Osteoblast (primary cell): Measurements from ENCODE around the gene PLSCR3. TPM values are rescaled to one million over a fixed set of nuclear protein-coding genes. Genes with fewer than 3 reads are reported as not detected.

Source experiments
- DNase-seq: peaks from one replicate; pipeline ENCODE4 v3.0.0; 2011; ENCODE audit warnings: low spot score, mixed read lengths; ENCODE audit not compliant: insufficient read length; ENCODE audit errors: missing footprints
- H2AFZ ChIP-seq: 2 replicates; pipeline ENCODE4 v1.6.0; 2011; ENCODE audit warnings: mild to moderate bottlenecking, low read length
- H3K27ac ChIP-seq: 2 replicates; pipeline ENCODE4 v1.5.1; 2011; ENCODE audit warnings: mild to moderate bottlenecking, low read depth, low read length, moderate library complexity
- H3K27me3 ChIP-seq: 2 replicates; pipeline ENCODE4 v1.6.0; 2012; ENCODE audit warnings: mild to moderate bottlenecking, control low read depth, inconsistent platforms, low read length, moderate library complexity; ENCODE audit not compliant: insufficient read depth
- H3K36me3 ChIP-seq: 2 replicates; pipeline ENCODE4 v1.5.1; 2011; ENCODE audit warnings: mild to moderate bottlenecking, low read length, control low read depth, moderate library complexity; ENCODE audit not compliant: insufficient read depth
- H3K4me1 ChIP-seq: 2 replicates; pipeline ENCODE4 v1.5.1; 2011; ENCODE audit warnings: mild to moderate bottlenecking, low read length, control low read depth, moderate library complexity; ENCODE audit not compliant: insufficient read depth
- H3K4me2 ChIP-seq: 2 replicates; pipeline ENCODE4 v1.6.0; 2011; ENCODE audit warnings: mild to moderate bottlenecking, low read length; ENCODE audit not compliant: insufficient read depth
- H3K4me3 ChIP-seq: fragments of 200-600 bp; sonication (generic); 3 replicates; pipeline ENCODE4 v1.5.1; 2012; ENCODE audit warnings: mild to moderate bottlenecking, low read length, inconsistent platforms; ENCODE audit not compliant: insufficient read depth
- H3K79me2 ChIP-seq: 2 replicates; pipeline ENCODE4 v1.6.0; 2012; ENCODE audit warnings: mild to moderate bottlenecking, low read length, control low read depth, inconsistent platforms; ENCODE audit not compliant: insufficient read depth
- H3K9me3 ChIP-seq: 2 replicates; pipeline ENCODE4 v1.5.1; 2011; ENCODE audit warnings: low read depth, low read length, control low read depth
- H4K20me1 ChIP-seq: 2 replicates; pipeline ENCODE4 v1.6.0; 2012; ENCODE audit warnings: mild to moderate bottlenecking, low read length, control low read depth; ENCODE audit not compliant: insufficient read depth
- CTCF ChIP-seq: IDR thresholded peaks from 2 replicates; pipeline ENCODE4 v1.5.1; 2011; ENCODE audit warnings: mild to moderate bottlenecking, low read depth, low read length, moderate library complexity; ENCODE audit errors: extremely low read depth
- total RNA-seq: library from RNA; depleted of rRNA; stranded (reverse); fragments of >200 nt; gene quantifications from 2 replicates; pipeline ENCODE4 v1.2.3, GENCODE V29; 2012

Gene PLSCR3
- total RNA-seq, 1 donor = 27.9 TPM

GRCh38 chr17:7389924-7390910 lies 4.1 kb downstream of the PLSCR3 start:
- H4K20me1 ChIP-seq = peaks cover 2% of the 10 kb centered on the region
- peak; percentile 55 for DNase-seq
- H3K4me2 ChIP-seq = no peak overlapping the region
- H2AFZ ChIP-seq = no peak overlapping the region
- H3K79me2 ChIP-seq = peaks cover 7% of the 10 kb centered on the region
- H3K27me3 ChIP-seq = no peaks in the 10 kb centered on the region
- no peak overlapping the region for H3K4me3 ChIP-seq
- peaks cover 37% of the 10 kb centered on the region for H3K36me3 ChIP-seq
- H3K4me1 ChIP-seq = peaks cover 11% of the 10 kb centered on the region
- no peak overlapping the region for H3K27ac ChIP-seq
- no peaks in the 10 kb centered on the region for H3K9me3 ChIP-seq
- no peak for TF ChIP-seq CTCF

- peaks cover 5% of the 10 kb centered on the region for H3K79me2 ChIP-seq
- no peak overlapping the region for H2AFZ ChIP-seq
- no peaks in the 10 kb centered on the region for H3K9me3 ChIP-seq
- H3K4me2 ChIP-seq = no peak overlapping the region
- peaks cover 3% of the 10 kb centered on the region for H3K27me3 ChIP-seq
- DNase-seq = peak; percentile 41
- H3K4me3 ChIP-seq = no peak overlapping the region
- no peak overlapping the region for H3K27ac ChIP-seq
- peaks cover 2% of the 10 kb centered on the region for H4K20me1 ChIP-seq
- peaks cover 37% of the 10 kb centered on the region for H3K36me3 ChIP-seq
- H3K4me1 ChIP-seq = peaks cover 9% of the 10 kb centered on the region
- TF ChIP-seq CTCF = no peak
These were observed 5.5 kb downstream of the PLSCR3 start for GRCh38 chr17:7388856-7389255.

- no peak overlapping the region for H3K4me3 ChIP-seq
- H2AFZ ChIP-seq = no peak overlapping the region
- H4K20me1 ChIP-seq = peaks cover 2% of the 10 kb centered on the region
- peaks cover 44% of the 10 kb centered on the region for H3K27me3 ChIP-seq
- peak overlapping the region; percentile 71 for H3K4me2 ChIP-seq
- TF ChIP-seq CTCF = no peak
- no peak for DNase-seq
- H3K79me2 ChIP-seq = no peaks in the 10 kb centered on the region
- H3K27ac ChIP-seq = no peak overlapping the region
- peaks cover 3% of the 10 kb centered on the region for H3K4me1 ChIP-seq
- peaks cover under 1% of the 10 kb centered on the region for H3K9me3 ChIP-seq
- peaks cover 9% of the 10 kb centered on the region for H3K36me3 ChIP-seq
These were observed 9.7 kb downstream of the PLSCR3 start for GRCh38 chr17:7384489-7385081.
